PC-9 (cell line): ENCODE measurements around the gene NOS1. TPM values are rescaled to one million over a fixed set of nuclear protein-coding genes. Genes with fewer than 3 reads are reported as not detected.

Experiments used
- BruUV-seq: library from RNA; stranded (reverse); fragments of 400-500 nt; replicated peaks from 2 replicates; lab custom pipeline; 2021; lab: Mats Ljungman, UMichigan
- CTCF ChIA-PET: fragments of 300-600 bp; sonication (Branson Sonifier 250); formaldehyde crosslinking; loops from one replicate; lab custom pipeline; 2022; ENCODE audit warnings: antibody characterized with exemption; lab: Charles Lee
- POLR2A ChIA-PET: fragments of 300-600 bp; sonication (Branson Sonifier 250); formaldehyde crosslinking; loops from one replicate; lab custom pipeline; 2022; ENCODE audit warnings: antibody characterized with exemption; ENCODE audit not compliant: unreplicated experiment; lab: Charles Lee
- DNase-seq, 2 experiments: peaks; one replicate each; pipeline versions ENCODE4 v3.0.0 to v3.0.0-alpha.2; 2015 to 2022; ENCODE audit warnings: mixed read lengths in 1 of 2
- H2AFZ ChIP-seq: fragments of 200-600 bp; sonication (generic); 2 replicates; pipeline ENCODE4 v1.8.1; 2017; ENCODE audit warnings: antibody characterized with exemption
- H3F3A ChIP-seq: fragments of 200-600 bp; sonication (generic); 2 replicates; pipeline ENCODE4 v1.8.1; 2017; ENCODE audit warnings: antibody characterized with exemption, mild to moderate bottlenecking, low read depth; ENCODE audit not compliant: insufficient read depth
- H3K27ac ChIP-seq: fragments of 200-600 bp; sonication (generic); 2 replicates; pipeline ENCODE4 v1.6.1; 2016; ENCODE audit warnings: mixed run types
- H3K27me3 ChIP-seq: fragments of 200-600 bp; sonication (generic); 2 replicates; pipeline ENCODE4 v1.6.1; 2016; ENCODE audit warnings: low read depth, mixed run types; ENCODE audit not compliant: insufficient read depth
- H3K36me3 ChIP-seq: fragments of 200-600 bp; sonication (generic); 2 replicates; pipeline ENCODE4 v1.6.1; 2016; ENCODE audit warnings: low read depth, mixed run types
- H3K4me1 ChIP-seq: fragments of 200-600 bp; sonication (generic); replicated peaks from 2 replicates; pipeline ENCODE4 v1.6.1; 2016; ENCODE audit warnings: mixed run types; ENCODE audit not compliant: insufficient read depth
- H3K4me2 ChIP-seq: fragments of 200-600 bp; sonication (generic); 2 replicates; pipeline ENCODE4 v1.6.1; 2017; ENCODE audit warnings: mixed run types
- H3K4me3 ChIP-seq: fragments of 200-600 bp; sonication (generic); 2 replicates; pipeline ENCODE4 v1.6.1; 2016; ENCODE audit warnings: mixed run types
- H3K79me2 ChIP-seq: fragments of 200-600 bp; sonication (generic); 2 replicates; pipeline ENCODE4 v1.6.1; 2017; ENCODE audit warnings: low read depth, mixed run types
- H3K9me2 ChIP-seq: fragments of 200-600 bp; sonication (generic); 2 replicates; pipeline ENCODE4 v1.8.1; 2017; ENCODE audit warnings: mild to moderate bottlenecking; ENCODE audit not compliant: insufficient read depth
- H3K9me3 ChIP-seq: fragments of 200-600 bp; sonication (generic); 2 replicates; pipeline ENCODE4 v1.8.1; 2016; ENCODE audit warnings: low read depth; ENCODE audit not compliant: insufficient read depth
- H4K20me1 ChIP-seq: fragments of 200-600 bp; sonication (generic); 2 replicates; pipeline ENCODE4 v1.8.1; 2017; ENCODE audit not compliant: insufficient read depth
- CTCF ChIP-seq: fragments of 200-600 bp; sonication (generic); conservative IDR thresholded peaks from 2 replicates; pipeline ENCODE4 v1.6.1; 2017; ENCODE audit warnings: mixed run types, antibody characterized with exemption, mild to moderate bottlenecking, moderate library complexity
- EZH2 ChIP-seq: fragments of 200-600 bp; sonication (generic); IDR thresholded peaks from 2 replicates; pipeline ENCODE4 v1.8.0; 2017; ENCODE audit warnings: antibody characterized with exemption, low read depth
- intact Hi-C: fragments of 100-400 bp; cut with micrococcal nuclease; formaldehyde crosslinking; loops from one replicate; pipeline ENCODE4 v1.10.0; 2022; ENCODE audit not compliant: unreplicated experiment
- total RNA-seq: library from RNA; stranded (reverse); gene quantifications from 2 replicates; pipeline ENCODE4 v1.2.3, GENCODE V29; 2021

Gene NOS1
- total RNA-seq, 1 experiment from 2014 or later: not detected

- CTCF ChIA-PET: no interaction called here
- H4K20me1 ChIP-seq: no peaks in the 10 kb centered on the region; the same call in 1 of the 2 replicates
- H3K4me3 ChIP-seq: no peak overlapping the region
- intact Hi-C loops: no loop called here
- TF ChIP-seq CTCF: no peak
- no peak for TF ChIP-seq EZH2
- no peak overlapping the region for H2AFZ ChIP-seq
- no peak overlapping the region for H3K27ac ChIP-seq
- H3K9me2 ChIP-seq: no peaks in the 10 kb centered on the region
- no peak for DNase-seq
- no peak overlapping the region for H3K4me2 ChIP-seq
- no peaks in the 10 kb centered on the region for H3K27me3 ChIP-seq
- H3K9me3 ChIP-seq: no peaks in the 10 kb centered on the region
- no peaks in the 10 kb centered on the region for H3F3A ChIP-seq
- POLR2A ChIA-PET: no interaction called here
- H3K4me1 ChIP-seq: no peaks in the 10 kb centered on the region
- BruUV-seq: no TSS peak
- peaks cover 23% of the 10 kb centered on the region for H3K36me3 ChIP-seq
- no peaks in the 10 kb centered on the region for H3K79me2 ChIP-seq
These were observed 192.4 kb downstream of the NOS1 start for GRCh38 chr12:117168976-117169375.

GRCh38 chr12:117167769-117168168 is 193.7 kb downstream of the NOS1 start:
- no peak overlapping the region for H3K27ac ChIP-seq
- BruUV-seq: no TSS peak
- H3F3A ChIP-seq: no peaks in the 10 kb centered on the region
- intact Hi-C loops: no loop called here
- ChIA-PET POLR2A (no interaction called here), CTCF (no interaction called here)
- H3K27me3 ChIP-seq: no peaks in the 10 kb centered on the region
- H4K20me1 ChIP-seq: no peaks in the 10 kb centered on the region; the same call in 1 of the 2 replicates
- no peak overlapping the region for H2AFZ ChIP-seq
- peaks cover 14% of the 10 kb centered on the region; the same call in 1 of the 2 replicates for H3K36me3 ChIP-seq
- no peak for TF ChIP-seq CTCF
- no peak for TF ChIP-seq EZH2
- no peaks in the 10 kb centered on the region for H3K4me1 ChIP-seq
- no peak for DNase-seq
- H3K9me3 ChIP-seq: no peaks in the 10 kb centered on the region
- H3K79me2 ChIP-seq: no peaks in the 10 kb centered on the region
- H3K4me3 ChIP-seq: no peak overlapping the region
- no peak overlapping the region for H3K4me2 ChIP-seq
- no peaks in the 10 kb centered on the region for H3K9me2 ChIP-seq

- Histone ChIP-seq H3K9me3 (no peaks in the 10 kb centered on the region), H3K4me2 (no peak overlapping the region), H3F3A (no peaks in the 10 kb centered on the region), H3K4me1 (no peaks in the 10 kb centered on the region), H3K9me2 (no peaks in the 10 kb centered on the region), H3K36me3 (peaks cover 14% of the 10 kb centered on the region; the same call in 1 of the 2 replicates), H3K79me2 (no peaks in the 10 kb centered on the region), H3K4me3 (no peak overlapping the region), H4K20me1 (no peaks in the 10 kb centered on the region; the same call in 1 of the 2 replicates), H3K27me3 (no peaks in the 10 kb centered on the region), H3K27ac (no peak overlapping the region), H2AFZ (no peak overlapping the region)
- TF ChIP-seq EZH2: no peak
- no peak for DNase-seq
- BruUV-seq: no TSS peak
- ChIA-PET CTCF (no interaction called here), POLR2A (no interaction called here)
- intact Hi-C loops: no loop called here
These were observed 195.3 kb downstream of the NOS1 start for GRCh38 chr12:117166107-117166506.

GRCh38 chr12:117165342-117165741 is 196.1 kb downstream of the NOS1 start:
- Histone ChIP-seq H3K36me3 (peaks cover 8% of the 10 kb centered on the region; the same call in 1 of the 2 replicates), H3K27ac (no peak overlapping the region), H3F3A (no peaks in the 10 kb centered on the region), H3K4me1 (no peaks in the 10 kb centered on the region), H3K9me3 (no peaks in the 10 kb centered on the region), H3K9me2 (no peaks in the 10 kb centered on the region), H3K79me2 (no peaks in the 10 kb centered on the region), H2AFZ (no peak overlapping the region), H3K4me3 (no peak overlapping the region), H3K4me2 (no peak overlapping the region), H3K27me3 (no peaks in the 10 kb centered on the region), H4K20me1 (no peaks in the 10 kb centered on the region; the same call in 1 of the 2 replicates)
- TF ChIP-seq CTCF: no peak
- no peak for TF ChIP-seq EZH2
- no TSS peak for BruUV-seq
- DNase-seq: no peak
- intact Hi-C loops: no loop called here
- ChIA-PET POLR2A (no interaction called here), CTCF (no interaction called here)
